Thoracic aorta (tissue), 2 donors: ENCODE results near the gene MACO1. TPM values are rescaled to one million over a fixed set of nuclear protein-coding genes. Genes with fewer than 3 reads are reported as not detected.

ENCODE experiments used
- ATAC-seq: fragments of 150-250 bp; one replicate; pipeline ENCODE4 v1.8.0; 2017; ENCODE audit warnings: low read depth; ENCODE audit not compliant: insufficient number of reproducible peaks, low FRiP score
- DNase-seq: peaks from one replicate; pipeline ENCODE4 v3.0.0-alpha.2; 2020; ENCODE audit warnings: low spot score
- H3K27ac ChIP-seq, 2 donors: fragments of 200-600 bp; sonication (generic); 1 replicate in 1 of 2; 2 replicates in 1 of 2; pipeline ENCODE4 v1.5.1; 2016; ENCODE audit warnings: mild to moderate bottlenecking in 2 of 2, moderate library complexity in 2 of 2
- H3K27me3 ChIP-seq: fragments of 200-600 bp; sonication (generic); replicated peaks from 2 replicates; pipeline ENCODE4 v1.6.0; 2016; ENCODE audit warnings: mild to moderate bottlenecking; ENCODE audit not compliant: insufficient read depth
- H3K36me3 ChIP-seq: fragments of 200-600 bp; sonication (generic); one replicate; pipeline ENCODE4 v1.5.1; 2016
- H3K4me1 ChIP-seq, 2 donors: fragments of 200-600 bp; sonication (generic); 1 replicate in 1 of 2; 2 replicates in 1 of 2; pipeline versions ENCODE4 v1.5.1 to v1.6.0; 2016; ENCODE audit warnings: low read depth in 2 of 2, mild to moderate bottlenecking in 1 of 2; ENCODE audit not compliant: control insufficient read depth in 1 of 2
- H3K4me3 ChIP-seq: fragments of 200-600 bp; sonication (generic); 2 replicates; pipeline ENCODE4 v1.5.1; 2016; ENCODE audit warnings: mild to moderate bottlenecking
- H3K9me3 ChIP-seq: fragments of 200-600 bp; sonication (generic); 2 replicates; pipeline ENCODE4 v1.5.1; 2016
- total RNA-seq, 2 donors: library from RNA; depleted of rRNA; stranded (reverse); fragments of >200 nt; gene quantifications; one replicate each; pipeline versions ENCODE4 v1.1.0 to v1.2.3, GENCODE V29; 2016
- TF ChIP-seq, protein P1 (sequence below): fragments of 200-600 bp; sonication (generic); IDR thresholded peaks from one replicate; pipeline ENCODE4 v1.5.1; 2019; ENCODE audit warnings: antibody characterized with exemption

MACO1 gene
- total RNA-seq, 2 donors from 2014 or later, result 15.2 to 18.8 TPM

DNA sequence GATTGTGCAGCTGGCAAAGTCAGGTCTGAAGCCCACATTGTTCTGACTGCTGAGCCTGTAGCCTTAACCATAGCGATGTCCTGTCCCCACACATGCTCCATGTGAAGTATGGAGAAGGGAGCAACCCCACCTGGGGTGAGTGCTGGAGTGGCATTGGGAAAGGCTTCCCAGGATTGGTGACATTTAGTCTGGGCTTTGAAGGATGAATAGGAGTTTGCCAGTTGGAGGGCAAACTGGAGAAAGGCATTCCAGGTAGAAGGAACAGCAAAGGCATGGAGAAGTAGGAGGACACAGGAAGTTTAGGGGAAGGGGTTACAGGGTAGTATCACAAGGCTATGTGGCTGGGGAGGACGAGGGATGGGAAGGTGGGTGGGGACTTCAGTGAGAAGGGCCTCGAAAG lies 105.4 kb downstream of the MACO1 start:
- no peak for ATAC-seq
- H3K27ac ChIP-seq, result no peak overlapping the region
- TF ChIP-seq, protein P1, sequence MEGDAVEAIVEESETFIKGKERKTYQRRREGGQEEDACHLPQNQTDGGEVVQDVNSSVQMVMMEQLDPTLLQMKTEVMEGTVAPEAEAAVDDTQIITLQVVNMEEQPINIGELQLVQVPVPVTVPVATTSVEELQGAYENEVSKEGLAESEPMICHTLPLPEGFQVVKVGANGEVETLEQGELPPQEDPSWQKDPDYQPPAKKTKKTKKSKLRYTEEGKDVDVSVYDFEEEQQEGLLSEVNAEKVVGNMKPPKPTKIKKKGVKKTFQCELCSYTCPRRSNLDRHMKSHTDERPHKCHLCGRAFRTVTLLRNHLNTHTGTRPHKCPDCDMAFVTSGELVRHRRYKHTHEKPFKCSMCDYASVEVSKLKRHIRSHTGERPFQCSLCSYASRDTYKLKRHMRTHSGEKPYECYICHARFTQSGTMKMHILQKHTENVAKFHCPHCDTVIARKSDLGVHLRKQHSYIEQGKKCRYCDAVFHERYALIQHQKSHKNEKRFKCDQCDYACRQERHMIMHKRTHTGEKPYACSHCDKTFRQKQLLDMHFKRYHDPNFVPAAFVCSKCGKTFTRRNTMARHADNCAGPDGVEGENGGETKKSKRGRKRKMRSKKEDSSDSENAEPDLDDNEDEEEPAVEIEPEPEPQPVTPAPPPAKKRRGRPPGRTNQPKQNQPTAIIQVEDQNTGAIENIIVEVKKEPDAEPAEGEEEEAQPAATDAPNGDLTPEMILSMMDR, result no peak

DNA sequence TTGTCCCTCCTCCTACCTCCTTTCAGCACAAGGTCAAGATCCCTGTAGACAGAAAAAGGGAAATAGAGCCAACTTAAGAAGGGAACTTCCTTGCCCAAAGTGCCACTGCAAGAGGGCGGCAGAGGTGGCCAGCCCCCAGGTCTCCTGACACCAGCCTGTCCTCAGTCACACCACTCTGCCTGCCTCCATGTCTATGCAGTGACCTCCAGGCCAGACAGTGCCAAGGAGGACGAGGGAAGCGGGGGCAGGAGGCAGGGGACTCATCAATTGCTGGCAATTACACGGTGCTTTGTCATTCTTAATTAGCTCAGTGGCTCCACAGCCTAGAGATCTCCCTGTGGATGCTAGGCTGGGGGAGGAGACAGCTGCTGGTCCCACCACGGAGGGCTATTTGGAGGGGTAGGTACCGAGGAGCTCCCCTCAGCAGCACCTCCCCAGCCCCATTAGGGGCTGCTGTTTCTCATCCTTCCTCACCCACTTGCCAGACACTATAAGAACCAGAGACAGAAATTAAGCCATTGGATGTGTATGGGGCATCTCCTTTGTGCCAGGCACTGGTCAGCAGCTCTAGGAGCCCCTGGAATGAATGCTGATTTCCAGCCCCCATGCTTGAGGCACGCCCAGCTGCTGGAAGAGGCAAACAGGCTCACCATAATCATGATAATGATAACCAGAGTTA lies 106.6 kb downstream of the MACO1 start:
- no peaks in the 10 kb centered on the region for H3K9me3 ChIP-seq
- no peak for DNase-seq

More for the DNA sequence above, 105.4 kb downstream of the MACO1 start:
- DNase-seq, result no peak
- no peaks in the 10 kb centered on the region for H3K36me3 ChIP-seq
- H3K9me3 ChIP-seq, result no peaks in the 10 kb centered on the region
- no peaks in the 10 kb centered on the region for H3K27me3 ChIP-seq
- no peak overlapping the region for H3K4me3 ChIP-seq
- H3K4me1 ChIP-seq, result peaks cover 0 to 6% of the 10 kb centered on the region in 2 donors

DNA sequence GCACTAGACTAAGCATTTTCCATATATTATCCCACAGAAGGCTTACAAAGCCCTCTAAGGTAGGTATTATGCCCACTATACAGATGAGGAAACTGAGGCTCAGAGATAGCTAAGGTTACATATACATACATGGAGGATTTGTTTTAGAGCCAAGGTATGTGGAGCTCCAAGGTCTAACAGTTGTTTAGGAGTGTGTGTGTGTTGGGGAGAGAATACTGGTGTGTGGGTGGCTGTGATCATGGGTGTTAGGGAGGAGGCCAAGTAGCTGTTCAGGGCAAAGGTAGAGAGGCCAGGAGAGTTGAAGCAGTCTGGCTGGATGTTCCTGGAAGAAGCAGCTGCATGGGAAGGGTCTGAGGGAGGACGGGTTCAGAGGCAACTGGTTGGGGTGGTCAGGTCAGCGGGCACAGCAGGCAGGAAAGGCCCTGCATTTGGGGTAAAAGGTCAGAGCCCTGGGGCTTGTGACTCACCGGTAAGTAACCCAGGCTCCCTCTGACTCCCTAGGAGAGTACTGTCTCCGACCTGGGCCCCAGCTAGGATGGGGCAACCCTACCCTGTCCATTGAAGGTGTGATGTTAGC lies 107.6 kb downstream of the MACO1 start:
- Histone ChIP-seq H3K4me3 (no peak overlapping the region), H3K9me3 (no peaks in the 10 kb centered on the region), H3K27ac (no peak overlapping the region), H3K27me3 (no peaks in the 10 kb centered on the region), H3K4me1 (peaks cover 0 to 5% of the 10 kb centered on the region in 2 donors), H3K36me3 (no peaks in the 10 kb centered on the region)
- ATAC-seq, result no peak
- DNase-seq, result no peak
- TF ChIP-seq, protein P1, result no peak

More for the DNA sequence above, 106.6 kb downstream of the MACO1 start:
- no peak for ATAC-seq
- Histone ChIP-seq H3K36me3 (no peaks in the 10 kb centered on the region), H3K27ac (no peak overlapping the region), H3K4me1 (peaks cover 0 to 6% of the 10 kb centered on the region in 2 donors), H3K4me3 (no peak overlapping the region), H3K27me3 (no peaks in the 10 kb centered on the region)
- TF ChIP-seq, protein P1, result no peak

DNA sequence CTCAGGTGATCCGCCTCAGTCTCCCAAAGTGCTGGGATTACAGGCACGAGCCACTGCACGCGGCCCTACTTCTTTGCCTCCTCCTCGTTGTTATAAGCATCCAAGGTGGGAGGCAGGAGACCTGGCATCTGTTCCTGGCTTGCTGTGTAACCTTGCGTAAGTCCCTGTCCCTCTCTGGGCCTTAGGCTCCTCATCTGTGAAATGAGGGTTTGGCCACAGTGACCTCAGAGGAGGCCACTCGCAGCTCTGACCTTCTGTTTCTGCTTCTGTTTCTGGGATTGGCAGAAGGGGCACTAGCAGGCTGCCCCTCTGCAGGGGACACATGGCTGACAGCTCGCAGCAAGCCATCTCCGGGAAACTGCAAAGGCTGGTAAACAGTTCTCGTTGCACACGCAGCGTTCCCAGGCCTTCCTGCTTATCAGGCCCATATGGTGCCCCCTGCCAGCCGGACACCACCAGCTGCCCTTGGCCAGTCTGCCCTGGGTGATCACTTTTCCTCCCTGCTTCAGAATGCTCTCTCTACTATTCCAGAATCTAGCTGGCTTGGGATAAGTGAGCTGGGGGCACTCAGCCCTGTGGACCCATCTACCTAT lies 110.1 kb downstream of the MACO1 start:
- Histone ChIP-seq H3K9me3 (no peaks in the 10 kb centered on the region), H3K4me1 (peaks cover 14 to 21% of the 10 kb centered on the region in 2 donors), H3K27me3 (no peaks in the 10 kb centered on the region), H3K36me3 (no peaks in the 10 kb centered on the region), H3K4me3 (no peak overlapping the region), H3K27ac (no peak overlapping the region)
- DNase-seq (no peak), ATAC-seq (no peak)
- TF ChIP-seq, protein P1, result no peak

DNA sequence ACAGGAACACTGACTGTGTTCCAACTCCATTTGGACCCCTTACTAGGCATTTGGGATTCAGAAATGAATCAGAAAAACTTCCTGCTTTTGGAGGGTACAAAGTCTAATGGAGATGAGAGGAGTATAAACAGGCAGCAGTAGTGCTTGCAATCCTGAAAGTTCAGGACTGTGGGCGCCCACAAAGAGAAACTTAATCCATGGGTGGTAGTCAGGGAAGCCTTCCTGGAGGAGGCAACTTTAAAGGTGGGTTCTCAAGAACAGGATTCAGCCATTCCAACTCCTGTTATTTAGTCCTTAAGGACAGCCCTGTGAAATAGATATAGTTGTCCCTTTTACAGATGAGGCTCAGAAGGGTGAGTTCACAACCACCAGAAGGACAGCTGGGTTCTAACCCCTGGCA lies 110.7 kb downstream of the MACO1 start:
- no peaks in the 10 kb centered on the region for H3K9me3 ChIP-seq
- DNase-seq (no peak), ATAC-seq (no peak)
- peaks cover 15 to 27% of the 10 kb centered on the region in 2 donors for H3K4me1 ChIP-seq
- no peaks in the 10 kb centered on the region for H3K27me3 ChIP-seq
- no peaks in the 10 kb centered on the region for H3K36me3 ChIP-seq
- TF ChIP-seq, protein P1, result no peak
- H3K27ac ChIP-seq, result no peak overlapping the region
- H3K4me3 ChIP-seq, result no peak overlapping the region
